K562 (cell line): Measurements from ENCODE around the gene AMBRA1. TPM values are rescaled to one million over a fixed set of nuclear protein-coding genes. Genes with fewer than 3 reads are reported as not detected.

Source experiments
- ESRRB ChIP-seq: fragments of 250-450 bp; sonication (Bioruptor Pico); IDR thresholded peaks from 2 replicates; pipeline ENCODE4 v1.5.0; 2020; ENCODE audit warnings: mild to moderate bottlenecking, moderate library complexity, borderline replicate concordance
- FOS ChIP-seq: IDR thresholded peaks from 3 replicates; pipeline ENCODE4 v1.6.1; 2011; ENCODE audit not compliant: insufficient read length; ENCODE audit errors: extremely low read depth
- HDAC1 ChIP-seq, 2 experiments: fragments of 450-650 bp; IDR thresholded peaks; 2 replicates each; pipeline ENCODE4 v1.6.1; 2016 to 2017; ENCODE audit warnings: inconsistent platforms in 1 of 2, mild to moderate bottlenecking in 1 of 2, moderate library complexity in 1 of 2
- HDAC6 ChIP-seq: IDR thresholded peaks from 2 replicates; pipeline ENCODE4 v1.6.1; 2012; ENCODE audit warnings: low read depth, mild to moderate bottlenecking, control low read depth, inconsistent platforms, low read length, moderate library complexity
- MAFG ChIP-seq: fragments of 450-650 bp; conservative IDR thresholded peaks from 2 replicates; pipeline ENCODE4 v1.6.1; 2016; ENCODE audit warnings: missing genetic modification characterization, missing compliant biosample characterization
- NFXL1 ChIP-seq: fragments of 450-650 bp; formaldehyde crosslinking; IDR thresholded peaks from 2 replicates; pipeline ENCODE4 v1.4.0; 2021; ENCODE audit warnings: mild to moderate bottlenecking
- POLR2AphosphoS2 ChIP-seq: IDR thresholded peaks from 2 replicates; pipeline ENCODE4 v1.6.1; 2012; ENCODE audit warnings: low read length, improper control_type of control experiment
- PTBP1 ChIP-seq: fragments of 200-400 bp; formaldehyde crosslinking; IDR thresholded peaks from 2 replicates; pipeline ENCODE4 v1.6.1; 2017; ENCODE audit warnings: low read depth, low read length
- SMAD4 ChIP-seq: fragments of 250-450 bp; sonication (Bioruptor Pico); conservative IDR thresholded peaks from 2 replicates; pipeline ENCODE4 v1.8.0; 2021; ENCODE audit warnings: inconsistent platforms, mild to moderate bottlenecking, moderate library complexity
- SMARCA4 ChIP-seq: fragments of 450-650 bp; IDR thresholded peaks from 2 replicates; pipeline ENCODE4 v1.6.1; 2016
- SRSF1 ChIP-seq: fragments of 200-400 bp; formaldehyde crosslinking; IDR thresholded peaks from 2 replicates; pipeline ENCODE4 v1.6.1; 2017; ENCODE audit warnings: mild to moderate bottlenecking, low read depth, low read length, moderate library complexity
- SUPT5H ChIP-seq: fragments of 450-650 bp; IDR thresholded peaks from 2 replicates; pipeline ENCODE4 v1.6.1; 2016
- TGIF2 ChIP-seq: sonication (generic); formaldehyde crosslinking; IDR thresholded peaks from 2 replicates; pipeline ENCODE4 v1.8.1; 2022; ENCODE audit warnings: mild to moderate bottlenecking, missing genetic modification reagents, moderate library complexity
- THRAP3 ChIP-seq: fragments of 450-650 bp; IDR thresholded peaks from 2 replicates; pipeline ENCODE4 v1.6.1; 2016; ENCODE audit warnings: mild to moderate bottlenecking, inconsistent platforms, borderline replicate concordance
- ZBTB1 ChIP-seq: sonication (generic); formaldehyde crosslinking; IDR thresholded peaks from 2 replicates; pipeline ENCODE4 v1.8.1; 2023; ENCODE audit warnings: missing genetic modification reagents, low read depth, mild to moderate bottlenecking, borderline replicate concordance
- ZFP30 ChIP-seq: fragments of 250-450 bp; sonication (Bioruptor Pico); IDR thresholded peaks from 2 replicates; pipeline ENCODE4 v1.8.0; 2022; ENCODE audit warnings: moderate library complexity, mild to moderate bottlenecking, inconsistent platforms, borderline replicate concordance
- ZNF174 ChIP-seq: fragments of 250-450 bp; sonication (Bioruptor Pico); IDR thresholded peaks from 2 replicates; pipeline ENCODE4 v1.4.0; 2020; ENCODE audit warnings: mild to moderate bottlenecking
- ZNF175 ChIP-seq: fragments of 200-800 bp; sonication (Bioruptor generic); IDR thresholded peaks from 2 replicates; pipeline ENCODE4 v1.6.1; 2016; ENCODE audit warnings: low read depth, mild to moderate bottlenecking, missing genetic modification characterization, missing compliant biosample characterization
- ZNF79 ChIP-seq: fragments of 250-450 bp; sonication (Bioruptor Pico); IDR thresholded peaks from 2 replicates; pipeline ENCODE4 v1.4.0; 2020; ENCODE audit warnings: low read depth, mild to moderate bottlenecking, moderate library complexity
- polyA plus RNA-seq, 8 experiments: library from polyadenylated mRNA; depleted of rRNA in 4 of 8; stranded (reverse) in 5 of 8; unstranded in 3 of 8; fragments of >200 nt; fragmentation: Nextera tagmentation in 2 of 8; fragmentation: Illumina TruSeq in 1 of 8; extraction: Ambion mirVana in 2 of 8; extraction: Trizol in 1 of 8; gene quantifications; 2 replicates each; pipeline versions ENCODE4 v1.2.1 to v1.2.3, GENCODE V29; 2011 to 2014; ENCODE audit warnings: inconsistent platforms in 1 of 8, missing spikeins in 1 of 8
- total RNA-seq, 7 experiments: library from RNA; depleted of rRNA in 6 of 7; stranded (reverse); fragments of >200 nt in 6 of 7; fragmentation: Illumina TruSeq in 2 of 7; extraction: Trizol in 2 of 7; gene quantifications; 2 replicates each; pipeline versions ENCODE4 v1.2.1 to v1.2.3, GENCODE V29; 2011 to 2021; ENCODE audit warnings: low replicate concordance in 1 of 7
- TF ChIP-seq, protein P1 (sequence below): sonication (generic); formaldehyde crosslinking; IDR thresholded peaks from 2 replicates; pipeline ENCODE4 v1.8.1; 2023; ENCODE audit warnings: mild to moderate bottlenecking, missing genetic modification reagents
- TF ChIP-seq, protein P2 (sequence below): sonication (generic); IDR thresholded peaks from 2 replicates; pipeline ENCODE4 v1.6.1; 2016
- TF ChIP-seq, protein P3 (sequence below): conservative IDR thresholded peaks from 2 replicates; pipeline ENCODE4 v1.6.1; 2011; ENCODE audit warnings: low read depth, mild to moderate bottlenecking, low read length; ENCODE audit not compliant: control insufficient read depth
- TF ChIP-seq, protein P4 (sequence below): fragments of 250-450 bp; sonication (Bioruptor Pico); IDR thresholded peaks from 2 replicates; pipeline ENCODE4 v1.4.0; 2020

Gene AMBRA1
- total and polyA plus RNA-seq, 9 of the 15 experiments (the other 6 are each of a cell fraction or from before 2014, with no cell fraction given): 0.15 to 24.5 (median 13.0) TPM

DNA sequence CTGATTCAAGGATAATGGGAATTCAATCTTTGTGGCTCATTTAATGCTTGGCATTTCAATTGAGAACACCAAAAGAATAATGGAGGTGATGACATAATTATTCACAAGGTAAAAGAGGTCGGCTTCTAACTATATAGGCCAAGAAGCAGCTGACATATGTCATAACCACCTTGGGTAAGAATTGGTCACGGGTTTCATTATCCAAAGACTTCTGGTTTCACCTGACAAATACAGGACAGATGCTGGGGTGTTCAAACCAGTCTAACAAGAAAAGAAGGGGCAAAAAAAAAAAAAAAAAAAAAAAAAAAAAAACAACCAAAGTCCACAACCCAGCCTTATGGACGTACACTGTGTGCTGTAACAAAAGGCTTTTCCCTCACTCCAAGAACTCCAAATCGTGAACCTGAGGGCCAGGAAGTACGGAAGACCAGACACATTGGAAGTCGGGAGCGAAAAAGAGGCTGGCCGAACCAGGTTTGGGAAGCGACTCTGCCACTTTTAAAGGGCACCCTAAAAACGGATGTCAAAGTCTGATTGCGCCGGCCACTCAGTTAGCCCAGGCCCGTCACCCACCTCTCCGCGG lies 22.8 kb upstream of the AMBRA1 start (continued):
- TF ChIP-seq, protein P1, sequence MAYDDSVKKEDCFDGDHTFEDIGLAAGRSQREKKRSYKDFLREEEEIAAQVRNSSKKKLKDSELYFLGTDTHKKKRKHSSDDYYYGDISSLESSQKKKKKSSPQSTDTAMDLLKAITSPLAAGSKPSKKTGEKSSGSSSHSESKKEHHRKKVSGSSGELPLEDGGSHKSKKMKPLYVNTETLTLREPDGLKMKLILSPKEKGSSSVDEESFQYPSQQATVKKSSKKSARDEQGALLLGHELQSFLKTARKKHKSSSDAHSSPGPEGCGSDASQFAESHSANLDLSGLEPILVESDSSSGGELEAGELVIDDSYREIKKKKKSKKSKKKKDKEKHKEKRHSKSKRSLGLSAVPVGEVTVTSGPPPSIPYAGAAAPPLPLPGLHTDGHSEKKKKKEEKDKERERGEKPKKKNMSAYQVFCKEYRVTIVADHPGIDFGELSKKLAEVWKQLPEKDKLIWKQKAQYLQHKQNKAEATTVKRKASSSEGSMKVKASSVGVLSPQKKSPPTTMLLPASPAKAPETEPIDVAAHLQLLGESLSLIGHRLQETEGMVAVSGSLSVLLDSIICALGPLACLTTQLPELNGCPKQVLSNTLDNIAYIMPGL (CRISPR knock-in tag): no peak
- no peak for TF ChIP-seq POLR2AphosphoS2
- TF ChIP-seq SRSF1: no peak
- TF ChIP-seq FOS: no peak
- TF ChIP-seq HDAC1 (IDR thresholded peaks at IDR 0.05): peak in 1 of 2 experiments; percentile 65; a peak in 2 of 4 replicates
- TF ChIP-seq ZBTB1 (CRISPR knock-in tag): peak; percentile 49; the same call in 1 of the 2 replicates
- TF ChIP-seq, protein P2, sequence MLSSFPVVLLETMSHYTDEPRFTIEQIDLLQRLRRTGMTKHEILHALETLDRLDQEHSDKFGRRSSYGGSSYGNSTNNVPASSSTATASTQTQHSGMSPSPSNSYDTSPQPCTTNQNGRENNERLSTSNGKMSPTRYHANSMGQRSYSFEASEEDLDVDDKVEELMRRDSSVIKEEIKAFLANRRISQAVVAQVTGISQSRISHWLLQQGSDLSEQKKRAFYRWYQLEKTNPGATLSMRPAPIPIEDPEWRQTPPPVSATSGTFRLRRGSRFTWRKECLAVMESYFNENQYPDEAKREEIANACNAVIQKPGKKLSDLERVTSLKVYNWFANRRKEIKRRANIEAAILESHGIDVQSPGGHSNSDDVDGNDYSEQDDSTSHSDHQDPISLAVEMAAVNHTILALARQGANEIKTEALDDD: peak; percentile 15; the same call in 1 of the 2 replicates
- no peak for TF ChIP-seq THRAP3
- no peak for TF ChIP-seq MAFG (tag)
- no peak for TF ChIP-seq HDAC6
- TF ChIP-seq, protein P3, sequence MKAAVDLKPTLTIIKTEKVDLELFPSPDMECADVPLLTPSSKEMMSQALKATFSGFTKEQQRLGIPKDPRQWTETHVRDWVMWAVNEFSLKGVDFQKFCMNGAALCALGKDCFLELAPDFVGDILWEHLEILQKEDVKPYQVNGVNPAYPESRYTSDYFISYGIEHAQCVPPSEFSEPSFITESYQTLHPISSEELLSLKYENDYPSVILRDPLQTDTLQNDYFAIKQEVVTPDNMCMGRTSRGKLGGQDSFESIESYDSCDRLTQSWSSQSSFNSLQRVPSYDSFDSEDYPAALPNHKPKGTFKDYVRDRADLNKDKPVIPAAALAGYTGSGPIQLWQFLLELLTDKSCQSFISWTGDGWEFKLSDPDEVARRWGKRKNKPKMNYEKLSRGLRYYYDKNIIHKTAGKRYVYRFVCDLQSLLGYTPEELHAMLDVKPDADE: no peak
- TF ChIP-seq TGIF2 (CRISPR knock-in tag): peak; percentile 36; the same call in 1 of the 2 replicates
- TF ChIP-seq NFXL1 (CRISPR knock-in tag): no peak
- no peak for TF ChIP-seq PTBP1
- TF ChIP-seq ZNF175 (CRISPR knock-in tag): no peak
- 0 out of 2 replicates have a peak, but pooled peaks have one; percentile 30 for TF ChIP-seq SMARCA4
- no peak for TF ChIP-seq ZNF174 (CRISPR knock-in tag)
- TF ChIP-seq, protein P4, sequence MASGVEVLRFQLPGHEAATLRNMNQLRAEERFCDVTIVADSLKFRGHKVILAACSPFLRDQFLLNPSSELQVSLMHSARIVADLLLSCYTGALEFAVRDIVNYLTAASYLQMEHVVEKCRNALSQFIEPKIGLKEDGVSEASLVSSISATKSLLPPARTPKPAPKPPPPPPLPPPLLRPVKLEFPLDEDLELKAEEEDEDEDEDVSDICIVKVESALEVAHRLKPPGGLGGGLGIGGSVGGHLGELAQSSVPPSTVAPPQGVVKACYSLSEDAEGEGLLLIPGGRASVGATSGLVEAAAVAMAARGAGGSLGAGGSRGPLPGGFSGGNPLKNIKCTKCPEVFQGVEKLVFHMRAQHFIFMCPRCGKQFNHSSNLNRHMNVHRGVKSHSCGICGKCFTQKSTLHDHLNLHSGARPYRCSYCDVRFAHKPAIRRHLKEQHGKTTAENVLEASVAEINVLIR (CRISPR knock-in tag): no peak
- TF ChIP-seq SMAD4 (CRISPR knock-in tag): peak; percentile 49; the same call in 1 of the 2 replicates
- no peak for TF ChIP-seq ESRRB (CRISPR knock-in tag)
- no peak for TF ChIP-seq ZNF79 (CRISPR knock-in tag)
- TF ChIP-seq SUPT5H: peak; percentile 26
- TF ChIP-seq ZFP30 (CRISPR knock-in tag): no peak
